HepG2 (cell line): ENCODE data around the gene PSMC3IP. TPM values are rescaled to one million over a fixed set of nuclear protein-coding genes. Genes with fewer than 3 reads are reported as not detected.

Experiments
- CCAR2 ChIP-seq: fragments of 200-400 bp; formaldehyde crosslinking; optimal IDR thresholded peaks from 2 replicates; pipeline ENCODE3; 2018; ENCODE audit warnings: low read depth, mild to moderate bottlenecking, low read length, moderate library complexity
- CREBL2 ChIP-seq: sonication (generic); formaldehyde crosslinking; IDR thresholded peaks from 2 replicates; pipeline ENCODE4 v1.8.1; 2023; ENCODE audit warnings: missing genetic modification reagents, mild to moderate bottlenecking, borderline replicate concordance
- HMGA1 ChIP-seq: sonication (generic); formaldehyde crosslinking; conservative IDR thresholded peaks from 2 replicates; pipeline ENCODE4 v1.4.0; 2020; ENCODE audit warnings: missing genetic modification reagents
- NR2F6 ChIP-seq, 2 experiments: IDR thresholded peaks; 2 replicates each; pipeline ENCODE4 v1.6.1; 2016; ENCODE audit warnings: antibody characterized with exemption in 1 of 2, mild to moderate bottlenecking in 1 of 2
- PTBP1 ChIP-seq: fragments of 200-400 bp; formaldehyde crosslinking; IDR thresholded peaks from 2 replicates; pipeline ENCODE4 v1.6.1; 2018; ENCODE audit warnings: low read length, low read depth; ENCODE audit not compliant: poor library complexity, severe bottlenecking
- SIN3A ChIP-seq: IDR thresholded peaks from 2 replicates; pipeline ENCODE4 v1.6.1; 2011; ENCODE audit warnings: low read depth, mild to moderate bottlenecking, control low read depth, low read length, borderline replicate concordance
- SNAPC4 ChIP-seq: sonication (generic); formaldehyde crosslinking; IDR thresholded peaks from 2 replicates; pipeline ENCODE4 v1.4.0; 2020; ENCODE audit warnings: mild to moderate bottlenecking, missing genetic modification reagents
- TOPORS ChIP-seq: sonication (generic); formaldehyde crosslinking; IDR thresholded peaks from 2 replicates; pipeline ENCODE4 v1.8.0; 2023; ENCODE audit warnings: mild to moderate bottlenecking, missing genetic modification reagents
- ZNF251 ChIP-seq: sonication (generic); formaldehyde crosslinking; IDR thresholded peaks from 2 replicates; pipeline ENCODE4 v1.9.0; 2021; ENCODE audit warnings: mild to moderate bottlenecking, missing genetic modification reagents
- ZNF335 ChIP-seq: sonication (generic); formaldehyde crosslinking; IDR thresholded peaks from 2 replicates; pipeline ENCODE4 v1.4.0; 2020; ENCODE audit warnings: missing genetic modification reagents
- ZNF451 ChIP-seq: sonication (generic); formaldehyde crosslinking; IDR thresholded peaks from 2 replicates; pipeline ENCODE4 v1.5.0; 2020; ENCODE audit warnings: mild to moderate bottlenecking, missing genetic modification reagents
- ZNF460 ChIP-seq: sonication (generic); formaldehyde crosslinking; IDR thresholded peaks from 2 replicates; pipeline ENCODE4 v1.5.1; 2020; ENCODE audit warnings: missing genetic modification reagents, mild to moderate bottlenecking, borderline replicate concordance
- ZNF468 ChIP-seq: sonication (generic); formaldehyde crosslinking; IDR thresholded peaks from 2 replicates; pipeline ENCODE4 v1.8.0; 2022; ENCODE audit warnings: mild to moderate bottlenecking, moderate library complexity, missing genetic modification reagents
- ZNF564 ChIP-seq: sonication (generic); formaldehyde crosslinking; IDR thresholded peaks from 2 replicates; pipeline ENCODE4 v1.8.1; 2023; ENCODE audit warnings: mild to moderate bottlenecking, missing genetic modification reagents
- polyA plus RNA-seq, 8 experiments: library from polyadenylated mRNA; depleted of rRNA in 3 of 8; stranded (reverse) in 7 of 8; unstranded in 1 of 8; fragments of >200 nt; fragmentation: Illumina TruSeq in 4 of 8; extraction: Trizol in 4 of 8; gene quantifications; 2 replicates each; pipeline versions ENCODE4 v1.2.1 to v1.2.3, GENCODE V29; 2011 to 2016; ENCODE audit warnings: low read depth in 4 of 8, missing spikeins in 1 of 8, mixed read lengths in 1 of 8; ENCODE audit not compliant: insufficient read depth in 1 of 8
- total RNA-seq, 5 experiments: library from RNA; depleted of rRNA; stranded (reverse); fragments of >200 nt; fragmentation: Illumina TruSeq; extraction: Trizol; gene quantifications; 2 replicates each; pipeline ENCODE4 v1.2.3, GENCODE V29; 2016; ENCODE audit warnings: low read depth in 1 of 5
- TF ChIP-seq, protein P1 (sequence below): IDR thresholded peaks from 2 replicates; pipeline ENCODE4 v1.6.1; 2016; ENCODE audit warnings: low read depth, control low read depth
- TF ChIP-seq, protein P2 (sequence below): sonication (generic); formaldehyde crosslinking; IDR thresholded peaks from 2 replicates; pipeline ENCODE4 v1.5.1; 2020; ENCODE audit warnings: mild to moderate bottlenecking, missing genetic modification reagents, borderline replicate concordance
- TF ChIP-seq, protein P3 (sequence below): sonication (generic); formaldehyde crosslinking; IDR thresholded peaks from 2 replicates; pipeline ENCODE4 v1.5.0; 2020; ENCODE audit warnings: mild to moderate bottlenecking, missing genetic modification reagents

PSMC3IP gene
- total and polyA plus RNA-seq, 2 of the 13 experiments (the other 11 are each of a cell fraction or from before 2014, with no cell fraction given) = 6.5 to 22.4 TPM

GRCh38 chr17:42561897-42562387, 15.6 kb downstream of the PSMC3IP start, which contains the start of gene COASY (continued):
- TF ChIP-seq SNAPC4 (CRISPR knock-in tag) (no peak), PTBP1 (no peak), ZNF251 (CRISPR knock-in tag) (no peak), CREBL2 (CRISPR knock-in tag) (no peak; the same call in 1 of the 2 replicates), ZNF468 (CRISPR knock-in tag) (no peak), ZNF451 (CRISPR knock-in tag) (peak; percentile 73; the same call in 1 of the 2 replicates), TOPORS (CRISPR knock-in tag) (peak; percentile 68; the same call in 1 of the 2 replicates), NR2F6 (IDR thresholded peaks at IDR 0.05) (peak; percentile 41; the same call in 1 of the 2 replicates), NR2F6 (CRISPR knock-in tag; IDR thresholded peaks at IDR 0.05) (peak; percentile 73; the same call in 1 of the 2 replicates), ZNF460 (CRISPR knock-in tag) (no peak), CCAR2 (no peak), ZNF564 (CRISPR knock-in tag) (peak; percentile 77; the same call in 1 of the 2 replicates), ZNF335 (no peak; the same call in none of the 2 replicates), SIN3A (peak; percentile 98), HMGA1 (CRISPR knock-in tag) (no peak)
- TF ChIP-seq, protein P1, sequence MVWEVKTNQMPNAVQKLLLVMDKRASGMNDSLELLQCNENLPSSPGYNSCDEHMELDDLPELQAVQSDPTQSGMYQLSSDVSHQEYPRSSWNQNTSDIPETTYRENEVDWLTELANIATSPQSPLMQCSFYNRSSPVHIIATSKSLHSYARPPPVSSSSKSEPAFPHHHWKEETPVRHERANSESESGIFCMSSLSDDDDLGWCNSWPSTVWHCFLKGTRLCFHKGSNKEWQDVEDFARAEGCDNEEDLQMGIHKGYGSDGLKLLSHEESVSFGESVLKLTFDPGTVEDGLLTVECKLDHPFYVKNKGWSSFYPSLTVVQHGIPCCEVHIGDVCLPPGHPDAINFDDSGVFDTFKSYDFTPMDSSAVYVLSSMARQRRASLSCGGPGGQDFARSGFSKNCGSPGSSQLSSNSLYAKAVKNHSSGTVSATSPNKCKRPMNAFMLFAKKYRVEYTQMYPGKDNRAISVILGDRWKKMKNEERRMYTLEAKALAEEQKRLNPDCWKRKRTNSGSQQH (CRISPR knock-in tag) = peak; percentile 81; the same call in 1 of the 2 replicates
- TF ChIP-seq, protein P2, sequence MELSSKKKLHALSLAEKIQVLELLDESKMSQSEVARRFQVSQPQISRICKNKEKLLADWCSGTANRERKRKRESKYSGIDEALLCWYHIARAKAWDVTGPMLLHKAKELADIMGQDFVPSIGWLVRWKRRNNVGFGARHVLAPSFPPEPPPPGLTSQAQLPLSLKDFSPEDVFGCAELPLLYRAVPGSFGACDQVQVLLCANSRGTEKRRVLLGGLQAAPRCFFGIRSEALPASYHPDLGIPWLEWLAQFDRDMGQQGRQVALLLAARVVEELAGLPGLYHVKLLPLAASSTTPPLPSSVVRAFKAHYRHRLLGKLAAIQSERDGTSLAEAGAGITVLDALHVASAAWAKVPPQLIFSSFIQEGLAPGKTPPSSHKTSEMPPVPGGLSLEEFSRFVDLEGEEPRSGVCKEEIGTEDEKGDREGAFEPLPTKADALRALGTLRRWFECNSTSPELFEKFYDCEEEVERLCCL = no peak
- TF ChIP-seq, protein P3, sequence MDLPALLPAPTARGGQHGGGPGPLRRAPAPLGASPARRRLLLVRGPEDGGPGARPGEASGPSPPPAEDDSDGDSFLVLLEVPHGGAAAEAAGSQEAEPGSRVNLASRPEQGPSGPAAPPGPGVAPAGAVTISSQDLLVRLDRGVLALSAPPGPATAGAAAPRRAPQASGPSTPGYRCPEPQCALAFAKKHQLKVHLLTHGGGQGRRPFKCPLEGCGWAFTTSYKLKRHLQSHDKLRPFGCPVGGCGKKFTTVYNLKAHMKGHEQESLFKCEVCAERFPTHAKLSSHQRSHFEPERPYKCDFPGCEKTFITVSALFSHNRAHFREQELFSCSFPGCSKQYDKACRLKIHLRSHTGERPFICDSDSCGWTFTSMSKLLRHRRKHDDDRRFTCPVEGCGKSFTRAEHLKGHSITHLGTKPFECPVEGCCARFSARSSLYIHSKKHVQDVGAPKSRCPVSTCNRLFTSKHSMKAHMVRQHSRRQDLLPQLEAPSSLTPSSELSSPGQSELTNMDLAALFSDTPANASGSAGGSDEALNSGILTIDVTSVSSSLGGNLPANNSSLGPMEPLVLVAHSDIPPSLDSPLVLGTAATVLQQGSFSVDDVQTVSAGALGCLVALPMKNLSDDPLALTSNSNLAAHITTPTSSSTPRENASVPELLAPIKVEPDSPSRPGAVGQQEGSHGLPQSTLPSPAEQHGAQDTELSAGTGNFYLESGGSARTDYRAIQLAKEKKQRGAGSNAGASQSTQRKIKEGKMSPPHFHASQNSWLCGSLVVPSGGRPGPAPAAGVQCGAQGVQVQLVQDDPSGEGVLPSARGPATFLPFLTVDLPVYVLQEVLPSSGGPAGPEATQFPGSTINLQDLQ (CRISPR knock-in tag) = no peak; the same call in 1 of the 2 replicates
